ENCODE measurements around the gene EIF4G3. TPM values are rescaled to one million over a fixed set of nuclear protein-coding genes. Genes with fewer than 3 reads are reported as not detected.

The EIF4G3 gene
- total RNA-seq, 1 experiment from 2014 or later = 55.4 TPM

GRCh38 chr1:21099034-21099868, 77.4 kb downstream of the EIF4G3 start:
- Histone ChIP-seq H3K36me3 (ENCODE audit: control insufficient read depth, insufficient read depth, low read length) (no peaks in the 10 kb centered on the region), H3K27me3 (replicated peaks; ENCODE audit: control insufficient read depth, insufficient read depth, low read length) (no peaks in the 10 kb centered on the region), H3K9me3 (no peaks in the 10 kb centered on the region), H3K4me3 (ENCODE audit: low read depth, low read length) (no peak overlapping the region), H3K4me1 (peaks cover 3% of the 10 kb centered on the region; the same call in 1 of the 2 replicates)
- intact Hi-C loops (cut with micrococcal nuclease; ENCODE audit: unreplicated experiment) = no loop called here
- POLR2A ChIA-PET = no interaction called here
- Mint-ChIP-seq H3K36me3 (ENCODE audit: insufficient read depth, unreplicated experiment) (peaks cover 15% of the 10 kb centered on the region), H3K27ac (ENCODE audit: unreplicated experiment) (no peak overlapping the region), H3K4me3 (ENCODE audit: unreplicated experiment) (no peak overlapping the region), H3K4me1 (ENCODE audit: low read depth, unreplicated experiment) (no peaks in the 10 kb centered on the region), H3K27me3 (ENCODE audit: insufficient read depth, unreplicated experiment) (no peaks in the 10 kb centered on the region), H3K9me3 (ENCODE audit: unreplicated experiment) (no peaks in the 10 kb centered on the region)
- no peak for TF ChIP-seq CTCF (IDR thresholded peaks at IDR 0.05; ENCODE audit: insufficient read depth in 1 of 2, low read depth in 1 of 2, low read length in 1 of 2, severe bottlenecking in 1 of 2, unreplicated experiment in 1 of 2)
- no peak for DNase-seq
- no TSS peak for BruUV-seq (replicated peaks)
- CTCF ChIA-PET = no interaction called here

GRCh38 chr1:21098186-21098915, 78.3 kb downstream of the EIF4G3 start:
- Mint-ChIP-seq H3K36me3 (ENCODE audit: insufficient read depth, unreplicated experiment) (peaks cover 20% of the 10 kb centered on the region), H3K9me3 (ENCODE audit: unreplicated experiment) (no peaks in the 10 kb centered on the region), H3K4me3 (ENCODE audit: unreplicated experiment) (no peak overlapping the region), H3K27me3 (ENCODE audit: insufficient read depth, unreplicated experiment) (no peaks in the 10 kb centered on the region), H3K27ac (ENCODE audit: unreplicated experiment) (no peak overlapping the region), H3K4me1 (ENCODE audit: low read depth, unreplicated experiment) (no peaks in the 10 kb centered on the region)
- CTCF ChIA-PET = no interaction called here
- H3K9me3 ChIP-seq = no peaks in the 10 kb centered on the region
- no peak overlapping the region for H3K4me3 ChIP-seq (ENCODE audit: low read depth, low read length)
- no peaks in the 10 kb centered on the region for H3K36me3 ChIP-seq (ENCODE audit: control insufficient read depth, insufficient read depth, low read length)
- peaks cover 3% of the 10 kb centered on the region; the same call in 1 of the 2 replicates for H3K4me1 ChIP-seq
- no peak for TF ChIP-seq CTCF (IDR thresholded peaks at IDR 0.05; ENCODE audit: insufficient read depth in 1 of 2, low read depth in 1 of 2, low read length in 1 of 2, severe bottlenecking in 1 of 2, unreplicated experiment in 1 of 2)
- no TSS peak for BruUV-seq (replicated peaks)
- H3K27me3 ChIP-seq (replicated peaks; ENCODE audit: control insufficient read depth, insufficient read depth, low read length) = no peaks in the 10 kb centered on the region
- intact Hi-C loops (cut with micrococcal nuclease; ENCODE audit: unreplicated experiment) = no loop called here
- POLR2A ChIA-PET = no interaction called here
- DNase-seq = no peak

- ChIA-PET CTCF (no interaction called here), POLR2A (no interaction called here)
- Mint-ChIP-seq H3K4me1 (ENCODE audit: low read depth, unreplicated experiment) (no peaks in the 10 kb centered on the region), H3K9me3 (ENCODE audit: unreplicated experiment) (no peaks in the 10 kb centered on the region), H3K27me3 (ENCODE audit: insufficient read depth, unreplicated experiment) (no peaks in the 10 kb centered on the region), H3K27ac (ENCODE audit: unreplicated experiment) (no peak overlapping the region), H3K4me3 (ENCODE audit: unreplicated experiment) (no peak overlapping the region), H3K36me3 (ENCODE audit: insufficient read depth, unreplicated experiment) (peaks cover 23% of the 10 kb centered on the region)
- intact Hi-C loops (cut with micrococcal nuclease; ENCODE audit: unreplicated experiment) = no loop called here
- no peak for DNase-seq
- no TSS peak for BruUV-seq (replicated peaks)
- Histone ChIP-seq H3K9me3 (no peaks in the 10 kb centered on the region), H3K4me1 (peaks cover 3% of the 10 kb centered on the region; the same call in 1 of the 2 replicates), H3K4me3 (ENCODE audit: low read depth, low read length) (no peak overlapping the region), H3K36me3 (ENCODE audit: control insufficient read depth, insufficient read depth, low read length) (no peaks in the 10 kb centered on the region), H3K27me3 (replicated peaks; ENCODE audit: control insufficient read depth, insufficient read depth, low read length) (no peaks in the 10 kb centered on the region)
- TF ChIP-seq CTCF (IDR thresholded peaks at IDR 0.05; ENCODE audit: insufficient read depth in 1 of 2, low read depth in 1 of 2, low read length in 1 of 2, severe bottlenecking in 1 of 2, unreplicated experiment in 1 of 2) = no peak
These were observed 79.0 kb downstream of the EIF4G3 start for GRCh38 chr1:21097729-21098128.
